IMR-90 (cell line): Measurements from ENCODE around the gene STATH. TPM values are rescaled to one million over a fixed set of nuclear protein-coding genes. Genes with fewer than 3 reads are reported as not detected.

Experiments
- ATAC-seq: fragments of 200-7000 bp; cut with Tn5 transposase; 2 replicates; pipeline ENCODE4 v1.9.1; 2020; ENCODE audit warnings: low read depth, mild to moderate bottlenecking, moderate library complexity
- BruUV-seq: library from RNA; stranded (reverse); fragments of 400-500 nt; replicated peaks from 2 replicates; lab custom pipeline; 2021; lab: Mats Ljungman, UMichigan
- CTCF ChIA-PET: fragments of 300-600 bp; formaldehyde crosslinking; extraction: SDS; loops from one replicate; lab custom pipeline; 2021; ENCODE audit warnings: antibody characterized with exemption; lab: Yijun Ruan, JAX
- POLR2A ChIA-PET: fragments of 300-600 bp; sonication (Branson Sonifier 250); formaldehyde crosslinking; loops from one replicate; lab custom pipeline; 2022; ENCODE audit warnings: antibody characterized with exemption; ENCODE audit not compliant: unreplicated experiment; lab: Charles Lee
- DNase-seq: peaks from one replicate; pipeline ENCODE4 v3.0.0; 2013
- H2AFZ ChIP-seq: replicated peaks from 2 replicates; pipeline ENCODE3; 2013; ENCODE audit warnings: low read length, mild to moderate bottlenecking; ENCODE audit not compliant: poor library complexity
- H2AK5ac ChIP-seq: 2 replicates; pipeline ENCODE4 v1.6.1; 2013; ENCODE audit warnings: low read depth, low read length, inconsistent platforms
- H2AK9ac ChIP-seq: replicated peaks from 2 replicates; pipeline ENCODE3; 2013; ENCODE audit warnings: mild to moderate bottlenecking, low read depth, low read length, moderate library complexity; ENCODE audit not compliant: poor library complexity
- H2BK120ac ChIP-seq: 2 replicates; pipeline ENCODE4 v1.6.1; 2013; ENCODE audit warnings: low read depth, low read length, inconsistent platforms
- H2BK15ac ChIP-seq: 3 replicates; pipeline ENCODE4 v1.6.1; 2013; ENCODE audit warnings: low read depth, low read length, inconsistent platforms
- H2BK20ac ChIP-seq: 2 replicates; pipeline ENCODE4 v1.6.1; 2013; ENCODE audit warnings: low read depth, mild to moderate bottlenecking, inconsistent platforms, low read length, moderate library complexity
- H2BK5ac ChIP-seq: 2 replicates; pipeline ENCODE4 v1.6.1; 2013; ENCODE audit warnings: mild to moderate bottlenecking, low read depth, low read length, inconsistent platforms; ENCODE audit not compliant: poor library complexity, severe bottlenecking
- H3K14ac ChIP-seq: replicated peaks from 2 replicates; pipeline ENCODE4 v1.6.1; 2013; ENCODE audit warnings: low read depth, low read length, inconsistent platforms
- H3K18ac ChIP-seq: 2 replicates; pipeline ENCODE4 v1.6.1; 2013; ENCODE audit warnings: low read depth, low read length, control low read depth
- H3K23ac ChIP-seq: 2 replicates; pipeline ENCODE4 v1.6.1; 2013; ENCODE audit warnings: low read depth, low read length, inconsistent platforms
- H3K27ac ChIP-seq: 2 replicates; pipeline ENCODE4 v1.5.1; 2013; ENCODE audit warnings: mild to moderate bottlenecking, control low read depth, low read length; ENCODE audit not compliant: insufficient read depth
- H3K27me3 ChIP-seq: 2 replicates; pipeline ENCODE4 v1.6.1; 2013; ENCODE audit warnings: low read length; ENCODE audit not compliant: control insufficient read depth, insufficient read depth
- H3K36me3 ChIP-seq: 2 replicates; pipeline ENCODE4 v1.6.1; 2013; ENCODE audit warnings: low read length, mixed read lengths; ENCODE audit not compliant: control insufficient read depth, insufficient read depth
- H3K4ac ChIP-seq: 2 replicates; pipeline ENCODE4 v1.6.1; 2013; ENCODE audit warnings: low read depth, low read length, inconsistent platforms
- H3K4me1 ChIP-seq: 2 replicates; pipeline ENCODE4 v1.6.1; 2013; ENCODE audit warnings: low read length, mixed read lengths; ENCODE audit not compliant: control insufficient read depth, insufficient read depth
- H3K4me2 ChIP-seq: 2 replicates; pipeline ENCODE4 v1.6.1; 2013; ENCODE audit warnings: low read depth, mild to moderate bottlenecking, control low read depth, low read length, moderate library complexity
- H3K4me3 ChIP-seq: 2 replicates; pipeline ENCODE4 v1.5.1; 2013; ENCODE audit warnings: low read depth, mild to moderate bottlenecking, control low read depth, low read length, moderate library complexity; ENCODE audit not compliant: insufficient read depth
- H3K56ac ChIP-seq: 2 replicates; pipeline ENCODE4 v1.6.1; 2013; ENCODE audit warnings: low read length, inconsistent platforms; ENCODE audit not compliant: insufficient read depth; ENCODE audit errors: extremely low read depth
- H3K79me1 ChIP-seq, 2 experiments: 2 replicates each; pipeline ENCODE4 v1.6.1; 2013; ENCODE audit warnings: low read length in 2 of 2, inconsistent platforms in 1 of 2, low read depth in 1 of 2
- H3K9ac ChIP-seq: 2 replicates; pipeline ENCODE4 v1.6.1; 2013; ENCODE audit warnings: low read depth, low read length, control low read depth
- H3K9me1 ChIP-seq: 2 replicates; pipeline ENCODE4 v1.6.1; 2013; ENCODE audit warnings: low read length, inconsistent platforms; ENCODE audit not compliant: insufficient read depth
- H3K9me3 ChIP-seq: 2 replicates; pipeline ENCODE4 v1.6.1; 2013; ENCODE audit warnings: low read length; ENCODE audit not compliant: control insufficient read depth, insufficient read depth
- H4K20me1 ChIP-seq: 2 replicates; pipeline ENCODE4 v1.6.1; 2013; ENCODE audit warnings: low read length, inconsistent platforms; ENCODE audit not compliant: insufficient read depth
- H4K5ac ChIP-seq: 2 replicates; pipeline ENCODE4 v1.6.1; 2013; ENCODE audit warnings: mild to moderate bottlenecking, low read depth, low read length, control low read depth
- H4K8ac ChIP-seq, 2 experiments: 2 replicates each; pipeline ENCODE4 v1.6.1; 2013; ENCODE audit warnings: low read depth in 2 of 2, low read length in 2 of 2, control low read depth in 1 of 2, inconsistent platforms in 1 of 2
- H4K91ac ChIP-seq: 2 replicates; pipeline ENCODE4 v1.6.1; 2013; ENCODE audit warnings: low read depth, low read length, inconsistent platforms; ENCODE audit not compliant: insufficient read depth
- BHLHE40 ChIP-seq: fragments of 150-350 bp; IDR thresholded peaks from 2 replicates; pipeline ENCODE4 v1.6.1; 2016; ENCODE audit warnings: mild to moderate bottlenecking, low read depth, low read length
- CEBPB ChIP-seq: IDR thresholded peaks from 2 replicates; pipeline ENCODE4 v1.6.1; 2012; ENCODE audit warnings: low read depth, low read length, improper control_type of control experiment
- CHD1 ChIP-seq: IDR thresholded peaks from 2 replicates; pipeline ENCODE4 v1.6.1; 2012; ENCODE audit warnings: low read depth, low read length, improper control_type of control experiment
- FOS ChIP-seq: fragments of 150-350 bp; IDR thresholded peaks from 2 replicates; pipeline ENCODE4 v1.6.1; 2016; ENCODE audit warnings: low read depth, low read length
- MAFK ChIP-seq: IDR thresholded peaks from 2 replicates; pipeline ENCODE4 v1.6.1; 2012; ENCODE audit warnings: low read depth, low read length, improper control_type of control experiment
- MAZ ChIP-seq: IDR thresholded peaks from 2 replicates; pipeline ENCODE4 v1.6.1; 2012; ENCODE audit warnings: low read depth, mild to moderate bottlenecking, low read length, improper control_type of control experiment, moderate library complexity, borderline replicate concordance
- NFE2L2 ChIP-seq: fragments of 150-350 bp; IDR thresholded peaks from 2 replicates; pipeline ENCODE4 v1.6.1; 2016; ENCODE audit warnings: low read depth, mild to moderate bottlenecking, low read length
- RAD21 ChIP-seq: IDR thresholded peaks from 2 replicates; pipeline ENCODE4 v1.6.1; 2012; ENCODE audit warnings: low read length, improper control_type of control experiment
- RCOR1 ChIP-seq: IDR thresholded peaks from 2 replicates; pipeline ENCODE4 v1.6.1; 2012; ENCODE audit warnings: mild to moderate bottlenecking, low read length, improper control_type of control experiment; ENCODE audit not compliant: insufficient replicate concordance
- RFX5 ChIP-seq: IDR thresholded peaks from 2 replicates; pipeline ENCODE4 v1.8.0; 2012; ENCODE audit warnings: low read depth, mild to moderate bottlenecking, low read length, moderate library complexity
- SMC3 ChIP-seq: fragments of 150-350 bp; IDR thresholded peaks from 2 replicates; pipeline ENCODE4 v1.6.1; 2016; ENCODE audit warnings: low read depth, mild to moderate bottlenecking, antibody characterized with exemption, low read length, moderate library complexity
- USF2 ChIP-seq: fragments of 150-350 bp; IDR thresholded peaks from 2 replicates; pipeline ENCODE4 v1.6.1; 2017; ENCODE audit warnings: mild to moderate bottlenecking, antibody characterized with exemption, low read length, low read depth
- WGBS, 2 experiments: methylation state at CpG; one replicate each; pipeline versions ENCODE4 v1.1.5 to v1.1.7; 2013; ENCODE audit warnings: missing lambda C conversion rate in 2 of 2; ENCODE audit not compliant: insufficient read length in 1 of 2; ENCODE audit errors: extremely low coverage in 2 of 2; 5-methylcytosine and 5-hydroxymethylcytosine counted together
- dilution Hi-C: fragments of 300-500 bp; cut with HindIII; formaldehyde crosslinking; loops from one replicate; pipeline ENCODE4 v1.14.3; 2018; ENCODE audit warnings: low sequenced_read_pairs; ENCODE audit not compliant: unreplicated experiment
- in situ Hi-C: fragments of 300-500 bp; cut with MboI; formaldehyde crosslinking; loops from 3 replicates; pipeline ENCODE4 v1.14.3; 2019; ENCODE audit warnings: low sequenced_read_pairs, inconsistent platforms, mixed read lengths
- intact Hi-C: fragments of 100-400 bp; cut with micrococcal nuclease; formaldehyde crosslinking; loops from 2 replicates; pipeline ENCODE4 v1.10.0; 2022
- polyA plus RNA-seq, 3 experiments: library from polyadenylated mRNA; depleted of rRNA; stranded (reverse); fragments of >200 nt; gene quantifications; 2 replicates each; pipeline ENCODE4 v1.2.3, GENCODE V29; 2012; ENCODE audit warnings: low replicate concordance in 1 of 3
- total RNA-seq: library from RNA; depleted of rRNA; stranded (reverse); fragments of >200 nt; gene quantifications from 2 replicates; pipeline ENCODE4 v1.2.3, GENCODE V29; 2012
- TF ChIP-seq, protein P1 (sequence below): fragments of 150-350 bp; IDR thresholded peaks from 2 replicates; pipeline ENCODE4 v1.6.1; 2016; ENCODE audit warnings: low read depth, mild to moderate bottlenecking, low read length, moderate library complexity, borderline replicate concordance
- TF ChIP-seq, protein P2 (sequence below): conservative IDR thresholded peaks from 2 replicates; pipeline ENCODE4 v1.5.1; 2012; ENCODE audit warnings: mild to moderate bottlenecking, low read depth, low read length, improper control_type of control experiment

STATH gene
- total and polyA plus RNA-seq, 2 of the 4 experiments (the other 2 are of a cell fraction) = not detected

DNA sequence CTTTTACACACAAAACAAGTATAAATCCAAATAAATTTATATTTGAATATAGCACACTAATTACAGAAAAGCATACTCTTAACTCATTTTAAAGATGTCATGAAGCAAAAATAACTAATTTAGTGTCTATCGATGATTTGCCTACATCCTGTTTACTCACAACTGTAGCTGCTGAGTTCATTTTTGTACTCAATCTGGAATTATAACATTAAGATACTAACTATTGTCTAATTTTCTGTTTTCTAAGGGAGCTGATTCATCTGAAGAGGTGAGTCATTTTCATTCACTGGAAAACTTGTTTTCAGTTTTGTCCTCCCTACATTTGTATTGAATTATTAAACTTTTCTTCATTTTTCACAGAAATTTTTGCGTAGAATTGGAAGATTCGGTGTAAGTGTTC lies 3.7 kb downstream of the STATH start:
- Histone ChIP-seq H3K4me2 (no peak overlapping the region), H3K4ac (no peak overlapping the region), H3K9me3 (no peaks in the 10 kb centered on the region), H4K91ac (no peak overlapping the region), H3K56ac (no peak overlapping the region), H3K23ac (no peak overlapping the region), H3K18ac (no peak overlapping the region), H4K20me1 (no peaks in the 10 kb centered on the region), H3K9ac (no peak overlapping the region), H2AK9ac (no peak overlapping the region), H2AK5ac (no peak overlapping the region), H3K14ac (no peak overlapping the region), H3K4me1 (no peaks in the 10 kb centered on the region), H3K36me3 (no peaks in the 10 kb centered on the region), H2BK5ac (no peak overlapping the region), H2BK120ac (no peak overlapping the region), H3K27me3 (no peaks in the 10 kb centered on the region), H2AFZ (no peak overlapping the region), H4K8ac (no peak overlapping the region), H2BK20ac (no peak overlapping the region), H3K9me1 (no peaks in the 10 kb centered on the region), H3K27ac (no peak overlapping the region), H4K5ac (no peak overlapping the region), H3K4me3 (no peak overlapping the region), H3K79me1 (no peaks in the 10 kb centered on the region), H2BK15ac (no peak overlapping the region)
- TF ChIP-seq RAD21 (no peak), USF2 (no peak), CHD1 (no peak), SMC3 (no peak), RCOR1 (no peak), FOS (no peak), NFE2L2 (no peak), CEBPB (no peak), MAZ (no peak), RFX5 (no peak), MAFK (no peak), BHLHE40 (no peak)
- TF ChIP-seq, protein P1, sequence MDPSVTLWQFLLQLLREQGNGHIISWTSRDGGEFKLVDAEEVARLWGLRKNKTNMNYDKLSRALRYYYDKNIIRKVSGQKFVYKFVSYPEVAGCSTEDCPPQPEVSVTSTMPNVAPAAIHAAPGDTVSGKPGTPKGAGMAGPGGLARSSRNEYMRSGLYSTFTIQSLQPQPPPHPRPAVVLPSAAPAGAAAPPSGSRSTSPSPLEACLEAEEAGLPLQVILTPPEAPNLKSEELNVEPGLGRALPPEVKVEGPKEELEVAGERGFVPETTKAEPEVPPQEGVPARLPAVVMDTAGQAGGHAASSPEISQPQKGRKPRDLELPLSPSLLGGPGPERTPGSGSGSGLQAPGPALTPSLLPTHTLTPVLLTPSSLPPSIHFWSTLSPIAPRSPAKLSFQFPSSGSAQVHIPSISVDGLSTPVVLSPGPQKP = no peak
- TF ChIP-seq, protein P2, sequence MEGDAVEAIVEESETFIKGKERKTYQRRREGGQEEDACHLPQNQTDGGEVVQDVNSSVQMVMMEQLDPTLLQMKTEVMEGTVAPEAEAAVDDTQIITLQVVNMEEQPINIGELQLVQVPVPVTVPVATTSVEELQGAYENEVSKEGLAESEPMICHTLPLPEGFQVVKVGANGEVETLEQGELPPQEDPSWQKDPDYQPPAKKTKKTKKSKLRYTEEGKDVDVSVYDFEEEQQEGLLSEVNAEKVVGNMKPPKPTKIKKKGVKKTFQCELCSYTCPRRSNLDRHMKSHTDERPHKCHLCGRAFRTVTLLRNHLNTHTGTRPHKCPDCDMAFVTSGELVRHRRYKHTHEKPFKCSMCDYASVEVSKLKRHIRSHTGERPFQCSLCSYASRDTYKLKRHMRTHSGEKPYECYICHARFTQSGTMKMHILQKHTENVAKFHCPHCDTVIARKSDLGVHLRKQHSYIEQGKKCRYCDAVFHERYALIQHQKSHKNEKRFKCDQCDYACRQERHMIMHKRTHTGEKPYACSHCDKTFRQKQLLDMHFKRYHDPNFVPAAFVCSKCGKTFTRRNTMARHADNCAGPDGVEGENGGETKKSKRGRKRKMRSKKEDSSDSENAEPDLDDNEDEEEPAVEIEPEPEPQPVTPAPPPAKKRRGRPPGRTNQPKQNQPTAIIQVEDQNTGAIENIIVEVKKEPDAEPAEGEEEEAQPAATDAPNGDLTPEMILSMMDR = no peak
- no peak for DNase-seq
- in situ Hi-C loops = no loop called here
- no CpG with 5 or more reads among the region's 3 CpGs for WGBS, 2 experiments
- BruUV-seq = no TSS peak
- intact Hi-C loops = no loop called here
- ATAC-seq = no peak
- ChIA-PET POLR2A (no interaction called here), CTCF (no interaction called here)
- dilution Hi-C loops = no loop called here
